ENCODE measurements around the gene GRM8. TPM values are rescaled to one million over a fixed set of nuclear protein-coding genes. Genes with fewer than 3 reads are reported as not detected.

The GRM8 gene
- total RNA-seq = under 0.01 TPM in 1 of 2 replicates, not detected in the other

GRCh38 chr7:127252778-127253280 lies at the start of gene GRM8:
TSS of gene GRM8 (minus strand) at chr7:127252941.

Other genes with a start within 250 kb of the GRM8 start
- 11.4 and 12.7 TPM in 2 replicates for gene ZNF800, start 139.8 kb upstream of the GRM8 start, total RNA-seq

Data from airway epithelial cell (primary cell).